Gastroesophageal sphincter (tissue), 4 donors: ENCODE results near the gene PAN2. TPM values are rescaled to one million over a fixed set of nuclear protein-coding genes. Genes with fewer than 3 reads are reported as not detected.
"Not testable (repeated sequence)": the region's sequence is repeated elsewhere in the genome, so short reads cannot be mapped to it uniquely, and the experiment has no call there.

ENCODE experiments used
- ATAC-seq: fragments of 150-250 bp; one replicate; pipeline ENCODE4 v1.9.1; 2016; ENCODE audit warnings: mild to moderate bottlenecking, moderate library complexity
- H3K27ac ChIP-seq, 4 donors: fragments of 200-600 bp; sonication (generic) in 3 of 4; 1 replicate in 3 of 4; 2 replicates in 1 of 4; pipeline ENCODE4 v1.5.1; 2016 to 2019
- H3K27me3 ChIP-seq: fragments of 200-600 bp; sonication (generic); one replicate; pipeline ENCODE4 v1.5.1; 2019
- H3K36me3 ChIP-seq, 2 donors: fragments of 200-600 bp; sonication (generic); one replicate each; pipeline ENCODE4 v1.5.1; 2019; ENCODE audit warnings: control low read depth in 1 of 2
- H3K4me1 ChIP-seq, 3 donors: fragments of 200-600 bp; sonication (generic); 1 replicate in 2 of 3; 2 replicates in 1 of 3; pipeline ENCODE4 v1.5.1; 2016 to 2019; ENCODE audit warnings: control low read depth in 2 of 3
- H3K4me3 ChIP-seq, 2 donors: fragments of 200-600 bp; sonication (generic); one replicate each; pipeline ENCODE4 v1.5.1; 2019; ENCODE audit warnings: mild to moderate bottlenecking in 1 of 2, moderate library complexity in 1 of 2
- H3K9me3 ChIP-seq, 3 donors: fragments of 200-600 bp; sonication (generic); one replicate each; pipeline ENCODE4 v1.5.1; 2017 to 2019; ENCODE audit warnings: control low read depth in 2 of 3
- CTCF ChIP-seq, 4 experiments: fragments of 200-600 bp in 2 of 4; fragments of 450-650 bp in 2 of 4; sonication (generic) in 1 of 4; IDR thresholded peaks; one replicate each; pipeline ENCODE4 v1.5.1; 2017 to 2019; ENCODE audit warnings: antibody characterized with exemption in 4 of 4, mild to moderate bottlenecking in 2 of 4, moderate library complexity in 2 of 4
- EP300 ChIP-seq: sonication (generic); formaldehyde crosslinking; IDR thresholded peaks from one replicate; pipeline ENCODE4 v1.6.1; 2017; ENCODE audit warnings: antibody characterized with exemption, mild to moderate bottlenecking
- POLR2A ChIP-seq, 2 donors: fragments of 450-650 bp; IDR thresholded peaks; one replicate each; pipeline ENCODE4 v1.6.1; 2017; ENCODE audit warnings: antibody characterized with exemption in 2 of 2, mild to moderate bottlenecking in 2 of 2, moderate library complexity in 1 of 2
- POLR2AphosphoS5 ChIP-seq: sonication (generic); formaldehyde crosslinking; IDR thresholded peaks from one replicate; pipeline ENCODE4 v1.6.1; 2017; ENCODE audit warnings: antibody characterized with exemption
- WGBS, 2 donors: methylation state at CpG; one replicate each; pipeline ENCODE4 v1.1.5; 2018; ENCODE audit warnings: low coverage in 1 of 2; 5-methylcytosine and 5-hydroxymethylcytosine counted together
- total RNA-seq, 4 donors: library from RNA; depleted of rRNA; stranded (reverse); fragments of >200 nt; gene quantifications; one replicate each; pipeline ENCODE4 v1.1.0, GENCODE V29; 2016

Gene PAN2
- total RNA-seq, 4 donors from 2014 or later, result 12.6 to 73.6 (median 30.3) TPM

DNA sequence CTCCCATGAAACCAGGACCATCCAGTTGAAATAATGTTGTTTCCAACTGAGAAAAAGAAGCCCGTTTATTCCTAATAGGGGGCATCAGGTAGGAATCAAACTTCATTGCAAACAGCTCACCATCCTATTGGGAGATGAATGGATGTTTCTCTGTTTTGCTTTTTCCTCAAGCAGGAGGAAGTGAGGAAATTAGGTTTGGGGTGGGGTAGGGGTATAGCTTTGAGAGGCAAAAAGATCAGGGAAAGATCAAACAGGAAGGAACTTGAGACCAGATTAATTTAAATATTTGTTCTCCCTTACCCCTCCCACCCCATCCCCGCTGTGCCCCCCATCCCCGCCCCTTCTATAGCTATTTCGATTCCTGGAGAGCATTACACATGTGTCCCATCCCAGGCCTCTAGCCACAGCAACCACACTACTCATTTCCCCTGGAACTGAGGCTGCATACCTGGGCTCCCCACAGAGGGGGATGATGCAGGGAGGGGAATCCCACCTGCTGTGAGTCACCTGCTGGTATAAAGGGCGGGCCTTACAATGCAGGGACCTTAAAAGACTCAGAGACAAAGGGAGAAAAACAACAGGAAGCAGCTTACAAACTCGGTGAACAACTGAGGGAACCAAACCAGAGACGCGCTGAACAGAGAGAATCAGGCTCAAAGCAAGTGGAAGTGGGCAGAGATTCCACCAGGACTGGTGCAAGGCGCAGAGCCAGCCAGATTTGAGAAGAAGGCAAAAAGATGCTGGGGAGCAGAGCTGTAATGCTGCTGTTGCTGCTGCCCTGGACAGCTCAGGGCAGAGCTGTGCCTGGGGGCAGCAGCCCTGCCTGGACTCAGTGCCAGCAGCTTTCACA lies 4.7 kb upstream of the PAN2 start, which contains the start of gene IL23A:
IL23A (plus strand) TSS at position 577 of the 850 bp plus-strand sequence; CDS start at position 738, 161 bp downstream.
- 22 to 23% methylated on average over 6 to 7 of the region's 9 CpGs for WGBS, 2 donors

DNA sequence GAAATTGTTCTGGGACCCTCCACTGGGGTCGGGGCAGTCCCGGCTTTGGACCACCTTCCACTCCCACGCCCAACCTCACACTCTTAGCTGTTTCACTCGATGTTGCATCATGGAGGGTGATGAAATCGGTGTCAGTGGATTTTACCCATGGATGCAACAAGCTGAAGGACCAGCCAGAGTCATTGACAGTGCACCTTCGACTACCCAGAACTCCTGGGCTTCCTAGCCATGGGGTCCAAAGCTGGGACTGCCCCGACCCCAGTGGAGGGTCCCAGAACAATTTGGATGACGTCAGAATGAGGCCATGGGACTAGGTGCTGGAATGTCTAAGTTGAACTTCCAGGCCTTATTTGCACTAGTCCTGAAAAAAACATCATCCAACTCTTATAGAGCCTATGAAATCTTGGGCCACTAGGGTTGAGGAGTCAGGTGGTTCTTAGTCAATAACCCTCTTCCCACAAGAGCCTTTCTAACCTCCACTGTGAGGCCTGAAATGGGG lies 4.0 kb upstream of the PAN2 start:
- TF ChIP-seq CTCF (IDR thresholded peaks at IDR 0.05) (no peak), POLR2A (IDR thresholded peaks at IDR 0.05) (no peak)
- Histone ChIP-seq H3K36me3 (peaks cover 0 to 15% of the 10 kb centered on the region in 2 donors), H3K27ac (no peak overlapping the region), H3K4me3 (no peak overlapping the region), H3K9me3 (no peaks in the 10 kb centered on the region), H3K4me1 (peaks cover 0 to 7% (median 3%) of the 10 kb centered on the region in 3 donors), H3K27me3 (no peaks in the 10 kb centered on the region)
- ATAC-seq, result no peak
- WGBS, 2 donors, result 81 to 83% methylated on average over 4 to 6 of the region's 8 CpGs

More for the DNA sequence above, 4.7 kb upstream of the PAN2 start, which contains the start of gene IL23A:
- no peaks in the 10 kb centered on the region for H3K9me3 ChIP-seq
- H3K36me3 ChIP-seq, result peaks cover 0 to 23% of the 10 kb centered on the region in 2 donors
- no peaks in the 10 kb centered on the region for H3K27me3 ChIP-seq
- TF ChIP-seq EP300, result no peak
- no peak for TF ChIP-seq POLR2A (IDR thresholded peaks at IDR 0.05)
- no peak for TF ChIP-seq POLR2AphosphoS5
- TF ChIP-seq CTCF (IDR thresholded peaks at IDR 0.05), result no peak
- H3K27ac ChIP-seq, result no peak within 1 kb of the TSS
- no peak for ATAC-seq
- no peaks in the 10 kb centered on the region for H3K4me1 ChIP-seq
- no peak within 1 kb of the TSS for H3K4me3 ChIP-seq

DNA sequence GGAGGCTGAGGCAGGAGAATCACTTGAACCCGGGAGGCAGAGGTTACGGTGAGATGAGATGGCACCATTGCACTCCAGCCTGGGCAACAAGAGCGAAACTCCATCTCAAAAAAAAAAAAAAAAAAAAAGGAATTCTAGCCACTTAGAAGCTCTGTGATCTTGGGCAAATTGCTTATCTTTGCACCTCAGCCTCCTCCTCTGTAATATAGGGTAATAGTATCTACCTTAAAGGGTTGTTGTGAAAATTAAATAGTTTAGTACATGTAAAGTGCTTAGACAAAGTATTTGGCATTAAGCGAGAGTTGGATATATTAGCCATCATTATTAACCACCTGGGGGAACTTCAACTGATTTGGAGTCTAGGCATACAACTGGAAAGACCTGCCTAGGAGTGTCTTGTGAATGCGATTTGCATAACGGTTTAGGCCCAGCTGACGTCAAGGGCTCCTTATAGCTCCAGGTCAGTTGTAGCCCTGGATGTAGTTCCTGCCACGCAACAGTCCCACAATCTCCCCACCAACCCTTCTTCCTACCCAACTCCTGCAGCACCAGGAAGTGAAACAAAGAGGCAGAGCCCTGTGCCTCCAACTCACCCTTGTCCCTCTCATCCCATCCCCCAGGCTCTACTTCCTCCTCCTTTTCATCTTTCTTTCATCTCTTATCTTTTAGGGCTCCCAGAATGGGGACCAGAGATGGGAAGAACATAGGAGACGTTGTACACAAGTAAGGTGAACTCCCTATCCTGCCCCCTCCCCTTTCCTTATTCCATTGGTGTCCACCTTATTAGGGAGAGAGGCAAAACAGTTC lies 2.8 kb upstream of the PAN2 start:
- Histone ChIP-seq H3K36me3 (peaks cover 0 to 5% of the 10 kb centered on the region in 2 donors), H3K27ac (no peak overlapping the region), H3K4me3 (no peak overlapping the region), H3K4me1 (peaks cover 0 to 14% (median 5%) of the 10 kb centered on the region in 3 donors), H3K9me3 (no peaks in the 10 kb centered on the region), H3K27me3 (no peaks in the 10 kb centered on the region)
- no peak for ATAC-seq
- no peak for TF ChIP-seq CTCF (IDR thresholded peaks at IDR 0.05)
- TF ChIP-seq POLR2AphosphoS5, result no peak
- TF ChIP-seq POLR2A (IDR thresholded peaks at IDR 0.05), result no peak
- no peak for TF ChIP-seq EP300
- WGBS, 2 donors, result 75 to 87% methylated on average over 6 to 7 of the region's 9 CpGs

DNA sequence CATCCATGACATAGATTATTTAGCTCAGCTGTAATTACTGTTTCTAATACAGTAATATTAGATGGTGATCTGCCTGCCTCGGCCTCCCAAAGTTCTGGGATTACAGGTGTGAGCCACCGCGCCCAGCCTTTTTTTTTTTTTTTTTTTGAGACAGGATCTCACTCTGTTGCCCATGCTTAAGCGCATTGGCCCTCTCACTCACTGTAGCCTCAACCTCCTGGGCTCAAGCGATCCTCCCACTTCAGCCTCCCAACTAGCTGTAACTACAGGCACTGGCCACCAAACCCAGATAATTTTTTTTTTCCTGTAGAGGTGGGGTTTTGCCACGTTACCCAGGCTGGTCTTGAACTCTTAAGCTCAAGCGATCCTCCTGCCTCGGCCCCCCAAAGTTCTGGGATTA lies 1.7 kb upstream of the PAN2 start:
- not testable (repeated sequence) for H3K9me3 ChIP-seq, ATAC-seq, H3K36me3 ChIP-seq, H3K4me3 ChIP-seq, H3K27ac ChIP-seq, H3K27me3 ChIP-seq
- 93 to 95% methylated on average over 6 to 8 of the region's 8 CpGs for WGBS, 2 donors
- peaks cover 0 to 14% (median 5%) of the 10 kb centered on the region in 3 donors for H3K4me1 ChIP-seq

- Histone ChIP-seq H3K27ac (peak overlapping the region; percentile 92 to 97 (median 95)), H3K9me3 (no peaks in the 10 kb centered on the region), H3K36me3 (no peaks in the 10 kb centered on the region), H3K4me1 (peaks cover 0 to 14% (median 5%) of the 10 kb centered on the region in 3 donors), H3K4me3 (peak overlapping the region; percentile 72 to 85), H3K27me3 (no peaks in the 10 kb centered on the region)
- 0 to 12% methylated on average over 2 to 5 of the region's 6 CpGs for WGBS, 2 donors
- no peak for ATAC-seq
- TF ChIP-seq POLR2A (IDR thresholded peaks at IDR 0.05) (no peak), POLR2AphosphoS5 (no peak)
These were observed 642 bp upstream of the PAN2 start for GRCh38 chr12:56334490-56334793.
